SW 1271 (cell line): Measurements from ENCODE around the gene MRPL16.
"Not testable (repeated sequence)": the region's sequence is repeated elsewhere in the genome, so short reads cannot be mapped to it uniquely, and the experiment has no call there.

ENCODE experiments used
- DNase-seq, 2 experiments: peaks; one replicate each; lab custom pipeline; 2025; lab: John Stamatoyannopoulos, UW

Gene MRPL16

DNA sequence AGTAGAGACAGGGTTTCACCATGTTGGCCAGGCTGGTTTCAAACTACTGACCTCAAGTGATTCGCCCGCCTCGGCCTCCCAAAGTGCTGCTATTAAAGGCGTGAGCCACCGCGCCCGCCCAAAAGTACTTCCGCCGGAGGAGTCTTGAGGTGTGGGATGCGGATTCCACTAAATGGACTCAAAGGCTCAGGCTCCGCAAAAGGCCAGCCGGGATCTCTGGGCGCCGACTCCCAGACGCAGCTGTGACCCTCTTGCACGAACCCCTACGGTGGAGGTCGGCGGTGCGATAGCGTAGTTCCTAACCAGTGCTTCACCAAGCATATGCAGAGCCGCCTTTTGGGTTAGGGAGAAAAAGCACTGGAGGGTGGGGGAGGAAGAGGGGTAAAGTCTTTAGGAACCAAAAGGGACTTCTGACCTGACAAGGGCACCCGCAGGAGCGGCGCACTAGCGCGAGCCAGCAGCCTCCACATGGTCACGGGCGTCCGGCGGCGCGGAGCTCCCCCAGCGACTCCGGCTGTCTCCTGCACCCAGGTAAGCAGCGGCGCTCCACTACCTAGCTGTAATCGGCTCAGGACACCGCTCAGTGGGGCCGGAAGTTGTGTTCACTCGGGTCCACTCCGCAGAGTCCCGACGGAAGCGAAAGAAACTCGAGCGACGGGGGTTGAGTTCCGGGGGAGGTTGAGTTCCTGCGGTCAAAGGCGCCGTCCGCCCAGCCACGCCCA is at the start of gene MRPL16:
MRPL16 (minus strand) TSS at position 590 of the 722 bp plus-strand sequence; CDS start at position 470, 120 bp downstream.
- DNase-seq = peak; percentile 70 to 86

DNA sequence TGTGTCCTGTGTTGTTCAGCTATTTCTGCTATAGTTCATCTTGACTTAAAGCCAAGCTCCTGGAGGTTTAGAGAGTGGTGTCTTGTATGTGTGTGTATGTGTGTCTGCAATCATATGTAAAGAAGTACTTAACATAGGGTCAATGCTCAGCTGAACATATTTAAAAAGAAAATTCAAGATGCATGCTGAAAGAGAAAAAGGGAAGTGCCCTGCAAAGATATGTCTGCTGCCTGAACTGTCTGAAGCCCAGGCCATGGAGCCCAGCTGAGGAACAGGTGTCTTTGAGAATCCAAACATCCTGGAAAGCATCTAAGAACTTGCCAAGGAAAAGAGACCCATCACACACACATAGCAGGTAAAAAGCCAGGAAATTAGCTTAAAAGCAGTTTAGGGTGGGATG is 49.1 kb upstream of the MRPL16 start:
- no peak for DNase-seq

DNA sequence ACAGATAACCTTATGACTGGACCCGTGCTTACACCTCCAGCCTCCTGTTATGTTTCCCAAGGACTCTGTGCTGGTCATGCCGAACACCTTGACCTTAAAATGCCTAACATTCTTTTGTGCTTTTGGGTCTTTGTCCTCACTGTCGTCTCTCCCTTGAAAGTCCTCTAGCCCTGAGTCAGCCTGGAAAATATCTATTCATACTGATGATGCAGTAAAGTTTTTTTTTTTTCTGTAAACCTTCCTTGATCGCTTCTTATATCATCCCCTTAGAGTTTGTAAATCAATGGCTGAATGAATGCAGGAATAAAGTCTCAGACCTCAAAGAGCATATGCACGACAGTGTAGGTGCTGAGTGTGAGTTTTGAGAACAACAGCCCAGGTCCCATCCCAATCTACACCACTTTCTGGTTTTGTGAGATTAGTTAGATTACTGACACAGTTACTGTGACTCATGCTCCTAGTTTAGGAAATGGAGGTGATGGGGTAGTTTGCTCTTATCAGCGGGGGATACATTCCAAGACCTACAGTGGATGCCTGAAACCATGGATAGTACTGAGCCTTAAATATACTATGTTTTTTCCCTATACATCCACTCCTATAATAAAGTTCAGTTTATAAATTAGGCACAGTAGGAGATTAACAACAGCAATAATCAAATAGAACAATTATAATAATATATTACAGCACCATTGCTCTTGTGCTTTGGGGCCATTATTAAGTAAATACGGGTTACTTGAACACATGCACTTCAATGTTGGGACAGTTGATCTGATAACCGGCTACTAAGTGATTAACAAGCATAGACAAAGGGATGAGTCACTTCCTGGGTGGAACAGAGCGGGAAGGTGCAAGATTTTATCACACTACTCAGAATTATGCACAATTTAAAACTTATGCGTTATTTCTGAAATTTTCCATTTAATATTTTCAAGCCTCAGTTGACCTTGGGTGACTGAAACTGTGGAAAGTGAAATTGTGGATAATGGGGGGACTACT is 47.2 kb upstream of the MRPL16 start:
- DNase-seq = peak; percentile 33 to 80

DNA sequence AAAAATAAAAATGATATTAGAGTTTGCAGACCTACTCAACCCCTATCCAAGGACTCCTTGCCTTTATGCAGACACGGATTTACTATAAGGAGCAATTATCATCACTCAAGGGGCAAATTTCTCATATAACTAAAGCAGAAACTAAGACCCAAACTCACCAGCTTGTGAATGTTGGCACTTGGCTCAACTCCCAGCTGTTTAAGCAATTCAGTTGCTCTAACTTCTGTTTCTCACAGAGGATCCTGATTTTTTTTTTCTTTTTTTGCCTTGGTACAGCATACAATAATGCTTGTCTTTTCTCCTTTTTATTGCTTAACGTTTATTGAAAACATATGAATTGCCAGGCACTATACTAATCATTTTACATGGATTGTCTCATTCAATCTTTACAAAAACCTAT is 44.3 kb upstream of the MRPL16 start:
- DNase-seq = no peak

DNA sequence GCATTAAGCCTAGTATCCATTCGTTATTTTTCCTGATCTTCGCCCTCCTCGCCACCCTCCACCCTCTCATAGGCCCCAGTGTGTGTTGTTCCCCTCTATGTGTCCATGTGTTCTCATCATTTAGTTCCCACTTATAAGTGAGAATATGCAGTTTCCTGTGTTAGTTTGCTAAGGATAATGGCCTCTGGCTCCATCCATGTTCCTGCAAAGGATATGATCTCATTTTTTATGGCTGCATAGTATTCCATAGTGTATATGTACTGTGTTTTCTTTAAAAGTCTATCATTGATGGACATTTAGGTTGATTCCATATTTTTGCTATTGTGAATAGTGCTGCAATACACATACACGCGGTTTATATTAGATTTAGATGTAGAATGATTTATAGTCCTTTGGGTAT is 40.8 kb upstream of the MRPL16 start:
- not testable (repeated sequence) for DNase-seq

GRCh38 chr11:59849551-59849950 is 39.0 kb upstream of the MRPL16 start:
- DNase-seq = not testable (repeated sequence)

DNA sequence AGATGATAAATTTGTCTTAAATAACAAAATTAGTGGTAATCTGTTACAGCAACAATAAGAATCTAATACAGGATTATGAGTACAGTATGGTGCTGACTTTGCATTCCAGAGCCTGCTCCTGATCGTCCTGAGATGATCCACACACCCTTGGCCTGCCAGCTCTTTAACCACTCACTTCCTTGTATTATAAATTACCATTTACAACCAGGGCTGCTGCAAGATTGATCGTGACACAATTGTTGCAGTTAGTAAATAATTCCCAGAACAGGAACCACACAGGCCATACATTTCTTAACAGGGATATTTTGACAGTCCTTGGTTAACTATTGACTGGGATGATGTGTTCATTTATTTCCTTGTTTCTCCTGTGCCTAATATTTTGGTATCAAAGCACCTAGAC is 38.6 kb upstream of the MRPL16 start:
- no peak for DNase-seq

DNA sequence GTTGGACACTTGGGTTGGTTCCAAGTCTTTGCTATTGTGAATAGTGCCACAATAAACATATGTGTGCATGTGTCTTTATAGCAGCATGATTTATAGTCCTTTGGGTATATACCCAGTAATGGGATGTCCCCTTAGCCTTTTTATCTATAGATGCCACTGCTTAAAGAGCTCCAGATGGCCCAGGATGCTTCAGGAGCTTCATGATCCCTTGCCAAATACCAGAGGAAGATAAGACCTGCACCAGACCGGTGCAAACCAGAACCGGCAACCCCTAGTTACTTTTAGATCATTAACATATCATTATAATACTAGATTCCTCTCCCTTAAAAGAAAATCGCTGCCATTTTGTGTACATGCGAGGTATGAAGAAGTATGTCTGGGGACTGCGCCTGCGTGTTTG is 37.9 kb upstream of the MRPL16 start:
- not testable (repeated sequence) for DNase-seq

DNA sequence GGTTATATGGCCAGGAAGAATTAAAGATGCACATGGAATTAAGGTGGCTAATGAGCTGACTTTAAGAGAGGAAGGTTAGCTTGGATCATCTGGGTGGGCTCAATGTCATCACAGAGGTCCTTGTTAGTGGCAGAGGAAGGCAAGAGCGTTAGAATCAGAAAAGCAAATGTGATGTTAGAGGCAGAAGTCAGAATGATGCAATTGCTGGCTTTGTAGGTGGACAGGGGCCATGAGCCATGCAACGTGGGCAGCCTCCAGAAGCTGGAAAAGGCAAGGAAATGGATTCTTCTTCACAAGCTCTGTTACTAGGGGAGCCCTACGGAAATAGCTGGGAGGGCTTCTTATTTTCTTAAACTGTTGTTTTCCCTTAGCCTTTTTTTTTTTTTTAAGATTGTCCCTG is 37.0 kb upstream of the MRPL16 start:
- DNase-seq = no peak

DNA sequence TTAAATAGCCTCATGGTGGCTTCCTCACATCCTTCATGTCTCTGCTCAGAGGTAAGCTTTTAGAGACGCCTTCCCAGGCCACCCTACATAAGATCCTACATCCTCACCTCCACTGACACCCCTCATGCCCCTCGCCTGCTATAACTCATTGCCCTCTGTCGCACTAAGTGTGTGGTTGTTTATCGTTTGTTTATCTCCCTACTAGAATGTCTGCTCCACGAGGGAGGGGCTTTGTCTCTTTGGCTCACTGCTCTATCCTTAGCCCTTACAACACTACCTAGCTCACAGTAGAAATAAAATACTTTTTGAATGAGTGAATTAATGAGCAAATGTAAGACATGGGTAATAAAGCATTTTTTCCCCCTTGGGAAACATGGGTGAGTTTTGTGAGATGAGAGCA is 36.0 kb upstream of the MRPL16 start:
- no peak for DNase-seq

DNA sequence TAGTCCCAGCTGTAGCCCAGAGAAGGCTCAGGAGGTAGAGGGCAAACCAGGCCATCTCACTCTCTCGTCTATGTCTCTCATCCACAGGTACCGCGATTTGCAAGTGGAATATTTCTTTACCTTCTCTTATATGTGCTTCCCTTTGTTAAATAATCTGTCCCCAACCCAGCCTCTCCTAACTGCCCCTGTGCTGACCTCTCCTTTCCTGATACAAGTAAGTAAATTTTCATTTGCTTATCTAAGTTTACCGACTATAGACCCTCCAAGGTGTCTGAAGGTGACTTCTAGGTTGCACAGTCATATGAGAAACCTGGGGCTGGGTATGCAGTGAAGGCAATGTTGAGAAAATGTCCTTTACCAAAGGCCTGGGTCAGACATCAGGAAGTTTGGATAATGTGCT is 34.8 kb upstream of the MRPL16 start, which contains the start of gene CBLIF:
CBLIF (minus strand) TSS at position 101 of the 400 bp plus-strand sequence; CDS start at position 55, 46 bp downstream.
- no peak for DNase-seq

DNA sequence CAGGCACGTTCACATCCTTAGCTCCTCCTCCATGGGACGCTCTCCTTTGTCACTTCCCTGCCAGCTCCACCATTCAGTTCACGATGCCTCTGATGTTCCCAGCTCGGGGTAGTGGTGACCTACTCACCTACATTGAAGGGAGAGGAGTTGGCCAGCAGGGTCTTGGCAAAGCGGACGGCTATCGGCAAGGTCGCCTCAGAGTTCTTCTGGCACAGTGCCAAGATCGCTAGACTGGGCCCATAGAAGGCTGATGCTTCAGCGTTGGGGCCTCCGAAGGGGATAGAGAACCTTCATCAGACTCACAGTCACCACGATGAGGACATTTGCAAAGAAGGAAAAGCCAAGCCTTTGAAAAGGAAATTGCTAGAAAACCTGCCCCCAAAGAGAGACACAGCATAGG is 31.7 kb upstream of the MRPL16 start:
- DNase-seq = no peak

DNA sequence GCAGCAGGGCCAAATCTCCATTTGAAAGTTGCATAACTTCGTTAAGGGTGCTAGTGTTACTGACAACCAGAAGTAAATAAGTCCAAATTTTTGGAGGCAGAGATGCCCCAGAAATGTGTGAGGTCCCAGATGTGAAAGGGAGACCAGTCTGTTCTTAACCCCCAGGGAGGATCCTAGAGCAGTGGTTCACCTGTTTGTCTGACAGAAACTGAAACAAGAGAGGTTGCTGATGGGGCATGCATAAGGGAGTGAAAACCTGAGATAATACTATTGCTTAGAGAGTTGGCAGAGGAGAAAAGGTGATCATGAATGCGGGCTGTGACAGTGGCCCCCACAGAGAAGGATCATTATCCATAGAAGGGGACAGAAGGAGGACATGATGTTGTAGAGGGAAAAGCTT is 30.9 kb upstream of the MRPL16 start:
- no peak for DNase-seq

GRCh38 chr11:59839615-59840014 is 29.0 kb upstream of the MRPL16 start:
- DNase-seq = no peak

- DNase-seq = no peak
Measured at GRCh38 chr11:59833602-59834001, 23.0 kb upstream of the MRPL16 start.

- DNase-seq = no peak
Measured at GRCh38 chr11:59829358-59829757, 18.8 kb upstream of the MRPL16 start.

DNA sequence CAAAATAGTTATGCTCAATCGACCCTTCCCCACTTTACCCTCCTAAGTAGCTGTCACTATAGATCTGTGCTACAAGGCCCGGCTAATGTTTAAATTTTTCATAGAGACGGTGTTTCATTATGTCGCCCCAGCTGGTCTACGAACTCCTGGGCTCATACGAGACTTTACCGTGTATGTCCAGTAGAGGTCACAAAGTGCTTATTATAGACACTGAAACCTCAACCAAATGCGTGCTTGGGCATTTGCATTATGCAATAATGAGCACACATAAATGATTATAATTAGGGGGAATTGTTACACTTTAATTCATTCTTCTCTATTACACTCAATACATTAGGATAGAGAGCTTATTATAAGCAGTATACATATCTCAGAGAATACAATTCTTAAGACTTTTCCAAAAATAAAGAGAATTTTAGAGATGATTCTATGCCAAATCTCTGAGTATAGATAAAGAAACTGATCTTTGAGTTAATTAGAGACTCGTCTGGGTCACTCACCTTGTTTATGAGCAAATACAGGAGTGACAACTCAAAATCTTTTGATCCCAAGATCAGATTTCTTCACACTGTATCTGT is 12.5 kb upstream of the MRPL16 start:
- peak; percentile 13 to 55 for DNase-seq

GRCh38 chr11:59818572-59818971 is 8.0 kb upstream of the MRPL16 start:
- no peak for DNase-seq

GRCh38 chr11:59816434-59816833 is 5.9 kb upstream of the MRPL16 start:
- not testable (repeated sequence) for DNase-seq

DNA sequence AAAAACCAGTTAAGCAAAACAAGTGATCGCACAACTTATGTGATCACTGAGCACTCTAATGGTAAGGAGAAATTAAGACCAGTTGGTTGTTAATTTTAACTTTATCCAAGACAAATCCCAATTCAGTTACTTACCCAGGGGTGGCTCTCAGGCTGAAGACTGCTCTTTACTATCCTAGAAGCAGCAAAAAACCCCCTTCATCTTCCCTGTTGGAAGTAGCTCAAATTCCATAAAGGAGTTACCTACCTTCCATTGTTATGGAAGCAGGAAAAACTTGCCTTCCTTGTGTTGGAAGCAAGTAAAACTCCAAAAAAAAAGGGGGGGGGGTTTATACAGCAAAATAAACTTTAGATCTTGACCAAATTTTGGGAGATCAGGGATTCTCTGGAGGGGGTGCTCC is 5.2 kb upstream of the MRPL16 start:
- no peak for DNase-seq

DNA sequence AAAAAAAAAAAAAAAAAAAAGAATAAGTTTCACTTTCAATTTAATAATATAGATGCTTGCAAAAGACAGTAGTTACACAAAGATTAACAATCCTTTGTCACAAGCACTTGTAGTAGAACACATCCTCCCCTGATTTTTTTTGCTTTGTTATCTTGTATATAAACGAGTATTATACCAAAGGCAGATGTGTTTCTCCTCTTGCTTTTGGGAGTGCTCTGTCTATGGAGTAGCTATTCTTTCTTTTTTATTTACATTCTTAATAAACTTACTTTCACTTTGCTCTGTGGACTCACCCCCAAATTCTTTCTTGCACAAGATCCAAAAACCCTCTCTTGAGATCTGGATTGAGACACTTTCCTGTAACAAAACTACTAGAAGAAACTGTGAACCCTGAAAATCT is 3.4 kb upstream of the MRPL16 start:
- no peak for DNase-seq

- DNase-seq = no peak
Measured at GRCh38 chr11:59813364-59813763, 2.8 kb upstream of the MRPL16 start.

DNA sequence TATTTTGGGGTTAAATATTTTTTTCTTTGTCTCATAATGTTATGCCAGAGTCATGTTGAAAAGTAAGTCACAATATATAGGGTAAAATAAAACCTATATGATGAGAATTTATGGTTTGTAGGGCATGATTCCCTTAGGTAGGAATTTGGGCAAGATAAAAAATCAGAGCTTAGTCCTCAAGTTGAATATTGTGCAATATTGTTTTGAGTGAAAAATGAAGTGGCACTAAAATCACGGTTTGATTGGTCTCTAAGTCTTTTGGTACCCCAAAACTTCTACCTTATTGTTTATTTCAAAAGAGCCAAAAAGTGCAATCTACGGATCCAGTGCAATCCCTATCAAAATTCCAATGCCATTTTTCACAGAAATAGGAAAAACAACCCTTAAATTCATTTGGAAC is 1.6 kb upstream of the MRPL16 start:
- no peak for DNase-seq
